ENCODE measurements around the gene DTNA.

The DTNA gene

GRCh38 chr18:34773378-34773777, 63.3 kb downstream of the DTNA start:
- no peaks in the 10 kb centered on the region for H3K9me3 ChIP-seq (ENCODE audit: low read length)
- no peak overlapping the region for H3K4me2 ChIP-seq (ENCODE audit: low read length)
- H3K79me2 ChIP-seq (ENCODE audit: insufficient read depth, low read length): no peaks in the 10 kb centered on the region
- H3K4me1 ChIP-seq (ENCODE audit: insufficient read depth, low read length, severe bottlenecking): no peaks in the 10 kb centered on the region
- no peaks in the 10 kb centered on the region for H3K27me3 ChIP-seq (ENCODE audit: insufficient read depth, low read length)
- no peaks in the 10 kb centered on the region for H3K9me2 ChIP-seq (ENCODE audit: low read depth, low read length)
- H3F3A ChIP-seq (ENCODE audit: insufficient read depth, low read length): no peaks in the 10 kb centered on the region
- H3K4me3 ChIP-seq (ENCODE audit: low read depth, low read length, poor library complexity, severe bottlenecking): no peak overlapping the region
- H3K36me3 ChIP-seq (ENCODE audit: insufficient read depth, low read length): no peaks in the 10 kb centered on the region
- TF ChIP-seq CTCF (IDR thresholded peaks at IDR 0.05; ENCODE audit: low read length) (no peak), EZH2 (IDR thresholded peaks at IDR 0.05; ENCODE audit: borderline replicate concordance, low read length) (no peak)
- H3K9ac ChIP-seq (ENCODE audit: low read length): no peak overlapping the region
- H4K20me1 ChIP-seq (ENCODE audit: insufficient read depth, low read length): no peaks in the 10 kb centered on the region
- H3K27ac ChIP-seq (ENCODE audit: low read depth, low read length, poor library complexity, severe bottlenecking): no peak overlapping the region
- H2AFZ ChIP-seq (ENCODE audit: low read length): no peak overlapping the region

GRCh38 chr18:34773961-34774766, 64.1 kb downstream of the DTNA start:
- H3K79me2 ChIP-seq (ENCODE audit: insufficient read depth, low read length): no peaks in the 10 kb centered on the region
- no peak overlapping the region for H2AFZ ChIP-seq (ENCODE audit: low read length)
- H3K27ac ChIP-seq (ENCODE audit: low read depth, low read length, poor library complexity, severe bottlenecking): no peak overlapping the region
- no peaks in the 10 kb centered on the region for H3K36me3 ChIP-seq (ENCODE audit: insufficient read depth, low read length)
- no peaks in the 10 kb centered on the region for H4K20me1 ChIP-seq (ENCODE audit: insufficient read depth, low read length)
- H3K9me2 ChIP-seq (ENCODE audit: low read depth, low read length): no peaks in the 10 kb centered on the region
- no peak overlapping the region for H3K4me3 ChIP-seq (ENCODE audit: low read depth, low read length, poor library complexity, severe bottlenecking)
- no peak overlapping the region for H3K4me2 ChIP-seq (ENCODE audit: low read length)
- H3F3A ChIP-seq (ENCODE audit: insufficient read depth, low read length): no peaks in the 10 kb centered on the region
- H3K9me3 ChIP-seq (ENCODE audit: low read length): no peaks in the 10 kb centered on the region
- no peaks in the 10 kb centered on the region for H3K4me1 ChIP-seq (ENCODE audit: insufficient read depth, low read length, severe bottlenecking)
- TF ChIP-seq CTCF (IDR thresholded peaks at IDR 0.05; ENCODE audit: low read length): no peak
- TF ChIP-seq EZH2 (IDR thresholded peaks at IDR 0.05; ENCODE audit: borderline replicate concordance, low read length): no peak
- H3K9ac ChIP-seq (ENCODE audit: low read length): no peak overlapping the region
- H3K27me3 ChIP-seq (ENCODE audit: insufficient read depth, low read length): no peaks in the 10 kb centered on the region

- Histone ChIP-seq H3K27ac (ENCODE audit: low read depth, low read length, poor library complexity, severe bottlenecking) (no peak overlapping the region), H3K36me3 (ENCODE audit: insufficient read depth, low read length) (no peaks in the 10 kb centered on the region), H3K9me3 (ENCODE audit: low read length) (no peaks in the 10 kb centered on the region), H2AFZ (ENCODE audit: low read length) (no peak overlapping the region), H3K79me2 (ENCODE audit: insufficient read depth, low read length) (no peaks in the 10 kb centered on the region), H3F3A (ENCODE audit: insufficient read depth, low read length) (no peaks in the 10 kb centered on the region), H4K20me1 (ENCODE audit: insufficient read depth, low read length) (no peaks in the 10 kb centered on the region), H3K27me3 (ENCODE audit: insufficient read depth, low read length) (no peaks in the 10 kb centered on the region), H3K4me3 (ENCODE audit: low read depth, low read length, poor library complexity, severe bottlenecking) (no peak overlapping the region), H3K9me2 (ENCODE audit: low read depth, low read length) (no peaks in the 10 kb centered on the region), H3K9ac (ENCODE audit: low read length) (no peak overlapping the region), H3K4me1 (ENCODE audit: insufficient read depth, low read length, severe bottlenecking) (no peaks in the 10 kb centered on the region), H3K4me2 (ENCODE audit: low read length) (no peak overlapping the region)
- TF ChIP-seq CTCF (IDR thresholded peaks at IDR 0.05; ENCODE audit: low read length): no peak
- no peak for TF ChIP-seq EZH2 (IDR thresholded peaks at IDR 0.05; ENCODE audit: borderline replicate concordance, low read length)
Measured at GRCh38 chr18:34775461-34775860, 65.4 kb downstream of the DTNA start.

Data from OCI-LY1 (cell line).